Endodermal cell (in vitro differentiated cells): ENCODE results near the gene ATXN1. TPM values are rescaled to one million over a fixed set of nuclear protein-coding genes. Genes with fewer than 3 reads are reported as not detected.

Experiments
- DNase-seq: peaks from one replicate; pipeline ENCODE4 v3.0.0-alpha.2; 2017
- H3K27ac ChIP-seq: 2 replicates; pipeline ENCODE4 v1.5.1; 2013; ENCODE audit warnings: mild to moderate bottlenecking, low read depth, low read length, moderate library complexity
- H3K27me3 ChIP-seq: 2 replicates; pipeline ENCODE4 v1.6.1; 2013; ENCODE audit warnings: mild to moderate bottlenecking, low read length, moderate library complexity; ENCODE audit not compliant: insufficient read depth, control insufficient read depth, poor library complexity, severe bottlenecking
- H3K36me3 ChIP-seq: 2 replicates; pipeline ENCODE4 v1.7.0; 2013; ENCODE audit warnings: mild to moderate bottlenecking, low read length, moderate library complexity; ENCODE audit not compliant: control insufficient read depth, insufficient read depth
- H3K4me1 ChIP-seq: one replicate; pipeline ENCODE4 v1.7.0; 2013; ENCODE audit warnings: low read length; ENCODE audit not compliant: control insufficient read depth, insufficient read depth
- H3K4me3 ChIP-seq: 2 replicates; pipeline ENCODE4 v1.5.1; 2013; ENCODE audit warnings: mild to moderate bottlenecking, low read length, moderate library complexity
- H3K9ac ChIP-seq: 2 replicates; pipeline ENCODE4 v1.6.1; 2013; ENCODE audit warnings: mild to moderate bottlenecking, low read length, moderate library complexity; ENCODE audit not compliant: poor library complexity, severe bottlenecking; ENCODE audit errors: extremely low read depth
- H3K9me3 ChIP-seq: 2 replicates; pipeline ENCODE4 v1.6.1; 2013; ENCODE audit warnings: mild to moderate bottlenecking, low read length, moderate library complexity; ENCODE audit not compliant: control insufficient read depth
- H3K27ac Mint-ChIP-seq: 2 replicates; pipeline ENCODE4 v1.8.0; 2020; ENCODE audit warnings: mixed read lengths
- H3K27me3 Mint-ChIP-seq: 2 replicates; pipeline ENCODE4 v1.8.0; 2021; ENCODE audit warnings: mild to moderate bottlenecking, mixed read lengths; ENCODE audit not compliant: insufficient read depth
- H3K36me3 Mint-ChIP-seq: 2 replicates; pipeline ENCODE4 v1.8.0; 2020; ENCODE audit warnings: low read depth, mixed read lengths
- H3K4me1 Mint-ChIP-seq: 2 replicates; pipeline ENCODE4 v1.8.0; 2020; ENCODE audit warnings: mixed read lengths
- H3K4me3 Mint-ChIP-seq: 2 replicates; pipeline ENCODE4 v1.8.0; 2020; ENCODE audit warnings: mild to moderate bottlenecking, moderate library complexity, mixed read lengths
- H3K9me3 Mint-ChIP-seq: 2 replicates; pipeline ENCODE4 v1.8.0; 2020; ENCODE audit warnings: mild to moderate bottlenecking, mixed read lengths
- CTCF ChIP-seq: fragments of 200-600 bp; sonication (generic); conservative IDR thresholded peaks from 2 replicates; pipeline ENCODE4 v1.5.0; 2021; ENCODE audit warnings: antibody characterized with exemption, mild to moderate bottlenecking
- WGBS, 2 experiments: methylation state at CpG; one replicate each; pipeline versions ENCODE4 v1.1.5 to v1.1.7; 2013; ENCODE audit warnings: missing lambda C conversion rate in 2 of 2, mixed read lengths in 1 of 2; ENCODE audit not compliant: insufficient coverage in 1 of 2, insufficient read length in 1 of 2; 5-methylcytosine and 5-hydroxymethylcytosine counted together
- total RNA-seq, 2 donors: library from RNA; stranded (reverse); fragmentation: NEBNext Ultra II Directional in 1 of 2; extraction: Animal tissue kit (Norgen Biotek cat#: 25700) in 1 of 2; gene quantifications; 2 replicates in 1 of 2; 3 replicates in 1 of 2; pipeline ENCODE4 v1.2.1, GENCODE V29; 2021

ATXN1 gene
- total RNA-seq, 2 donors from 2014 or later, result 10.4 to 15.9 TPM

GRCh38 chr6:16572943-16573342 lies 188.3 kb downstream of the ATXN1 start:
- H3K27ac ChIP-seq, result no peak overlapping the region
- Mint-ChIP-seq H3K4me3 (no peak overlapping the region), H3K27me3 (no peaks in the 10 kb centered on the region), H3K36me3 (no peaks in the 10 kb centered on the region), H3K4me1 (no peaks in the 10 kb centered on the region), H3K9me3 (no peaks in the 10 kb centered on the region), H3K27ac (no peak overlapping the region)
- no peaks in the 10 kb centered on the region for H3K27me3 ChIP-seq
- no peak for TF ChIP-seq CTCF
- no peak for DNase-seq
- H3K9me3 ChIP-seq, result no peaks in the 10 kb centered on the region
- no peaks in the 10 kb centered on the region for H3K4me1 ChIP-seq
- 87 to 92% methylated on average over 2 of the region's 2 CpGs for WGBS, 2 experiments
- H3K9ac ChIP-seq, result no peak overlapping the region
- H3K4me3 ChIP-seq, result no peak overlapping the region
- H3K36me3 ChIP-seq, result no peaks in the 10 kb centered on the region

DNA sequence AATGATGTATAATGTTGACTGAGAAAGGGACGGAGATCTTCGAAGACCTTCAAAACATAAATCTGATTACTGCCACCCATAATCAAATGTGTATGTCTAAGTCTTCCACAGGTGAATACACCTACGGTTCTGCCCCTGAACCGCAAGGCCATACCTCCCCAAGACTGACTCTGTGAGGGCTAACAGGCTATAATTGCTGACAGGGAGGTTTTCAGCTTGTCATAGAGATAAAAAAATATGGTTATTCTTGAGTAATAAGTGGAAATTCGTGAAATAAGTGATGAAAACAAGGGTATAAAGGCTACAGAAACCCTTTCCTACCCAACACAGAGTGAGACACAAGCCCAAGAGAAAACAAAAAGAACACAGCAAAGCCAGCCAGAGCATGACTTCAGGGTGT lies 188.9 kb downstream of the ATXN1 start:
- H3K27ac ChIP-seq, result no peak overlapping the region
- no peaks in the 10 kb centered on the region for H3K9me3 Mint-ChIP-seq
- no peaks in the 10 kb centered on the region for H3K36me3 Mint-ChIP-seq
- DNase-seq, result no peak
- H3K27me3 Mint-ChIP-seq, result no peaks in the 10 kb centered on the region
- no peaks in the 10 kb centered on the region for H3K36me3 ChIP-seq
- H3K4me1 Mint-ChIP-seq, result no peaks in the 10 kb centered on the region
- no peaks in the 10 kb centered on the region for H3K4me1 ChIP-seq
- WGBS, 2 experiments, result 80 to 99% methylated on average over 1 to 5 of the region's 5 CpGs
- no peaks in the 10 kb centered on the region for H3K27me3 ChIP-seq
- TF ChIP-seq CTCF, result no peak
- H3K27ac Mint-ChIP-seq, result no peak overlapping the region
- H3K4me3 Mint-ChIP-seq, result no peak overlapping the region
- no peak overlapping the region for H3K9ac ChIP-seq
- H3K9me3 ChIP-seq, result no peaks in the 10 kb centered on the region
- H3K4me3 ChIP-seq, result no peak overlapping the region

DNA sequence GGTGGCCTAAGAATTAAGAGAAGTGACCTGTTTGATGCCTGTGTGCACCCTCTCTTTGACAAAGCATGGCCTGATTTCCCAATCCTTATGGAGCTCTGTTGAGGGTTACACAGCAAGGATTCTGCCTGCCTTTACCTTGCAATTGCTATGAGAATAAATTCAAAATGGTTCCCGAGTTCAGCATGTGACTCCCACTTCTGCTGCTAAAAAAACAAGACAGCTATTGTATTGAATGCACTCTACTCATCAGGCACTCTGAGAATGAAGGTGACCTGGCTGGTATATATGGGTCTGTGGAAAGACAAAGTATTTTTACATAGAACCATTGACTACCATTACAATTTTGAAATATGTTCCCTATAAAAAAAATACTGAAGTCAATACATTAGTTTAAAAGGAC lies 190.3 kb downstream of the ATXN1 start:
- Histone ChIP-seq H3K9me3 (no peaks in the 10 kb centered on the region), H3K27me3 (no peaks in the 10 kb centered on the region), H3K4me3 (no peak overlapping the region), H3K27ac (no peak overlapping the region), H3K36me3 (no peaks in the 10 kb centered on the region), H3K9ac (no peak overlapping the region), H3K4me1 (no peaks in the 10 kb centered on the region)
- WGBS, 2 experiments, result 83 to 100% methylated on average over 1 of the region's 1 CpG
- Mint-ChIP-seq H3K27ac (no peak overlapping the region), H3K36me3 (no peaks in the 10 kb centered on the region), H3K4me3 (no peak overlapping the region), H3K27me3 (no peaks in the 10 kb centered on the region), H3K4me1 (no peaks in the 10 kb centered on the region), H3K9me3 (no peaks in the 10 kb centered on the region)
- DNase-seq, result no peak
- TF ChIP-seq CTCF, result no peak
